HCT116 (cell line): ENCODE measurements around the gene FGD5. TPM values are rescaled to one million over a fixed set of nuclear protein-coding genes. Genes with fewer than 3 reads are reported as not detected.

Experiments used
- ATAC-seq: fragments of 200-7000 bp; cut with Tn5 transposase; 2 replicates; pipeline ENCODE4 v1.9.1; 2020; ENCODE audit warnings: mild to moderate bottlenecking, moderate library complexity
- BruUV-seq: library from RNA; stranded (reverse); fragments of 400-500 nt; replicated peaks from 2 replicates; lab custom pipeline; 2021; lab: Mats Ljungman, UMichigan
- CTCF ChIA-PET: fragments of 300-600 bp; sonication (Branson Sonifier 250); formaldehyde crosslinking; loops from one replicate; lab custom pipeline; 2021; ENCODE audit warnings: antibody characterized with exemption; lab: Charles Lee
- POLR2A ChIA-PET: fragments of 300-600, 350-600 bp; sonication (Branson Sonifier 250); formaldehyde crosslinking; loops from one replicate; lab custom pipeline; 2021; ENCODE audit warnings: antibody characterized with exemption; lab: Charles Lee
- RAD21 ChIA-PET, 2 experiments: fragments of 300-600 bp; sonication (Branson Sonifier 250); formaldehyde crosslinking; loops; one replicate each; lab custom pipeline; 2023; ENCODE audit warnings: low total read pairs in 2 of 2; ENCODE audit not compliant: uncharacterized antibody in 2 of 2, unreplicated experiment in 2 of 2, low non-redundant PET in 1 of 2; lab: Charles Lee
- DNase-seq: peaks from one replicate; pipeline ENCODE4 v3.0.0-alpha.2; 2010; ENCODE audit warnings: low read depth, low spot score
- H2AFZ ChIP-seq: fragments of 200-600 bp; shearing (Covaris generic), sonication (generic); 2 replicates; pipeline ENCODE4 v1.6.1; 2017; ENCODE audit warnings: low read depth, mixed run types, mixed read lengths, antibody characterized with exemption, low read length; ENCODE audit not compliant: poor library complexity, severe bottlenecking
- H3K27ac ChIP-seq: 2 replicates; pipeline ENCODE4 v1.5.1; 2012; ENCODE audit warnings: low read depth, low read length
- H3K27me3 ChIP-seq: fragments of 200-600 bp; sonication (generic); 2 replicates; pipeline ENCODE4 v1.6.1; 2016; ENCODE audit warnings: mixed run types, low read length, mixed read lengths; ENCODE audit not compliant: insufficient read depth
- H3K36me3 ChIP-seq, 2 experiments: fragments of 200-500 bp in 1 of 2; fragments of 200-600 bp in 1 of 2; sonication (Bioruptor generic) in 1 of 2; sonication (generic) in 1 of 2; 2 replicates each; pipeline versions ENCODE4 v1.5.1 to v1.6.1; 2014 to 2016; ENCODE audit warnings: low read length in 2 of 2, inconsistent platforms in 1 of 2, mixed read lengths in 1 of 2, mixed run types in 1 of 2; ENCODE audit not compliant: insufficient read depth in 2 of 2, control insufficient read depth in 1 of 2
- H3K4me1 ChIP-seq, 2 experiments: fragments of 200-600 bp in 1 of 2; sonication (generic) in 1 of 2; 2 replicates each; pipeline versions ENCODE4 v1.5.1 to v1.6.1; 2012 to 2017; ENCODE audit warnings: low read length in 2 of 2, inconsistent platforms in 1 of 2, mild to moderate bottlenecking in 1 of 2, mixed read lengths in 1 of 2, mixed run types in 1 of 2, moderate library complexity in 1 of 2; ENCODE audit not compliant: insufficient read depth in 2 of 2, control insufficient read depth in 1 of 2
- H3K4me2 ChIP-seq: fragments of 200-600 bp; sonication (generic); 2 replicates; pipeline ENCODE4 v1.6.1; 2017; ENCODE audit warnings: mixed run types, low read length, mixed read lengths
- H3K4me3 ChIP-seq, 2 experiments: fragments of 200-600 bp in 1 of 2; sonication (generic) in 1 of 2; replicated peaks in 1 of 2; 2 replicates each; pipeline ENCODE4 v1.5.1; 2011 to 2016; ENCODE audit warnings: low read length in 2 of 2, control low read depth in 1 of 2, low read depth in 1 of 2, mild to moderate bottlenecking in 1 of 2, mixed read lengths in 1 of 2, mixed run types in 1 of 2
- H3K79me2 ChIP-seq: fragments of 200-600 bp; sonication (generic); 2 replicates; pipeline ENCODE4 v1.6.1; 2017; ENCODE audit warnings: mild to moderate bottlenecking, mixed run types, low read length, moderate library complexity, mixed read lengths; ENCODE audit not compliant: insufficient read depth
- H3K9ac ChIP-seq: fragments of 200-600 bp; sonication (generic); 2 replicates; pipeline ENCODE4 v1.6.1; 2016; ENCODE audit warnings: low read length, mixed read lengths
- H3K9me2 ChIP-seq: fragments of 200-600 bp; sonication (generic), shearing (Covaris generic); 2 replicates; pipeline ENCODE4 v1.6.1; 2017; ENCODE audit warnings: mixed run types, mild to moderate bottlenecking, moderate library complexity; ENCODE audit not compliant: insufficient read depth
- H3K9me3 ChIP-seq, 2 experiments: fragments of 200-500 bp in 1 of 2; fragments of 200-600 bp in 1 of 2; sonication (Bioruptor generic) in 1 of 2; sonication (generic) in 1 of 2; 2 replicates each; pipeline ENCODE4 v1.6.1; 2014 to 2017; ENCODE audit warnings: low read length in 2 of 2, mixed read lengths in 2 of 2, inconsistent platforms in 1 of 2, low read depth in 1 of 2, mild to moderate bottlenecking in 1 of 2, mixed run types in 1 of 2, moderate library complexity in 1 of 2; ENCODE audit not compliant: control insufficient read depth in 1 of 2, insufficient read depth in 1 of 2
- H4K20me1 ChIP-seq: fragments of 200-600 bp; sonication (generic), shearing (Covaris generic); 2 replicates; pipeline ENCODE4 v1.6.1; 2017; ENCODE audit warnings: mixed run types, mild to moderate bottlenecking, moderate library complexity; ENCODE audit not compliant: insufficient read depth
- CBX3 ChIP-seq: IDR thresholded peaks from 2 replicates; pipeline ENCODE4 v1.6.1; 2012; ENCODE audit warnings: low read depth
- CEBPB ChIP-seq: IDR thresholded peaks from 2 replicates; pipeline ENCODE4 v1.6.1; 2012; ENCODE audit warnings: low read depth
- EGR1 ChIP-seq: IDR thresholded peaks from 2 replicates; pipeline ENCODE4 v1.6.1; 2012; ENCODE audit warnings: low read depth
- EZH2 ChIP-seq: fragments of 200-600 bp; sonication (generic); IDR thresholded peaks from 2 replicates; pipeline ENCODE4 v1.6.1; 2017; ENCODE audit warnings: antibody characterized with exemption, mixed run types
- FOSL1 ChIP-seq: IDR thresholded peaks from 2 replicates; pipeline ENCODE4 v1.6.1; 2012; ENCODE audit warnings: low read depth
- SIN3A ChIP-seq: IDR thresholded peaks from 2 replicates; pipeline ENCODE4 v1.6.1; 2012; ENCODE audit warnings: low read depth
- SP1 ChIP-seq: IDR thresholded peaks from 2 replicates; pipeline ENCODE4 v1.6.1; 2012; ENCODE audit warnings: low read depth
- SRF ChIP-seq: IDR thresholded peaks from 2 replicates; pipeline ENCODE4 v1.6.1; 2012; ENCODE audit warnings: low read depth
- TCF7L2 ChIP-seq: IDR thresholded peaks from 2 replicates; pipeline ENCODE4 v1.7.0; 2011; ENCODE audit warnings: borderline replicate concordance, inconsistent platforms; ENCODE audit not compliant: insufficient read depth, insufficient read length; ENCODE audit errors: extremely low read depth
- YY1 ChIP-seq: IDR thresholded peaks from 2 replicates; pipeline ENCODE4 v1.6.1; 2011; ENCODE audit warnings: low read length, low read depth, moderate library complexity, mild to moderate bottlenecking; ENCODE audit not compliant: insufficient replicate concordance; ENCODE audit errors: extremely low read depth
- ZFX ChIP-seq: fragments of 450-650 bp; IDR thresholded peaks from 2 replicates; pipeline ENCODE4 v1.6.1; 2017
- intact Hi-C: fragments of 100-400 bp; cut with micrococcal nuclease; formaldehyde crosslinking; loops from 2 replicates; pipeline ENCODE4 v1.10.0; 2022
- total RNA-seq: library from RNA; stranded (reverse); gene quantifications from one replicate; pipeline ENCODE4 v1.2.1, GENCODE V29; 2021; ENCODE audit not compliant: unreplicated experiment
- TF ChIP-seq, protein P1 (sequence below): IDR thresholded peaks from 2 replicates; pipeline ENCODE4 v1.6.1; 2012
- TF ChIP-seq, protein P2 (sequence below): IDR thresholded peaks from 2 replicates; pipeline ENCODE4 v1.6.1; 2012

The FGD5 gene
- total RNA-seq, 1 experiment from 2014 or later, result 0.22 TPM

DNA sequence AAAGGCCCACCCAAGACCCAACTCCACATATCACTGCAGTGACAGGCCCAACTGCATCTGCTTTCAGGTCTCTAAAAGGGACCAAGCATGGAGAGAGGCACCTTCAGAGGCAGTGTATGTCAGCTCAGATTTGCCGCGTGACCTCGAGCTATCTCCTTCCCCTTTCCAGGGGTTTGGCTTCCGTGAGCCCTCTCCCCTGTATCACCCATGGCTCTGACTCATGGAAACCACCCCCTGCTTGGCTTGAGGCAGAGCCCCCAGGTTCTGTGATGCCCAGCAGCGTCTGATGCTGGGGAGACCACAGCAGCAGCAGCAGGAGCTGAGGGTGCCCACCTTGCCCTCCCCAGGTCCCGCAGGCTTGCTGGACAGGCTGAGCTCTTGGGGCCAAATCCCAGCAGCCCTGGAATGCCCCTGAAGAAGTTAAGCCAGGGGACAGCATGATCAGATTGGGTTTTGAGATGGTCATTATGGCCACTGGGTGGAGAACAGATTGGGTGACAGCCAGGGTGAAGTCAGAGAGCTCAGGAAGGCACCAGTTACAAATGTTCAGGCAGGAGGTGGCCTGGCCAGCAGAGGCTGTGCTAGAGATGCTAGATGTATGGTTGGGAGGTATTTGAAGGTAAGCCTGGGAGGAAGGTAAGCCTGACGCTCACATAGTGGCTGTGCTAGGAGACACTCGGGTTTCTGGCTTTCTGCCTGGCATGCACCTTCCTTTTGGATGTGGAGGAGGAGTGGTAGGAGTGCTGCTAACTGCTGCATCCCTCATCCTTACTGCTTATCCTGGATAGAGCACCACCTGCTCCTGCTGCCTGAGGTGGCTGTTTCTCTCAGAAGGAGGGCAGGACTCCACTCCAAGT is 42.9 kb downstream of the FGD5 start:
- RAD21 ChIA-PET, result no interaction called here
- H3K9me2 ChIP-seq, result no peaks in the 10 kb centered on the region
- no peaks in the 10 kb centered on the region for H3K79me2 ChIP-seq
- ATAC-seq, result 0 out of 2 replicates have a peak, but pooled peaks have one; percentile 14
- H3K9me3 ChIP-seq, result no peaks in the 10 kb centered on the region
- intact Hi-C loops, result no loop called here
- H3K27ac ChIP-seq, result no peak overlapping the region
- POLR2A ChIA-PET, result no interaction called here
- H3K27me3 ChIP-seq, result peaks cover 16% of the 10 kb centered on the region; the same call in 1 of the 2 replicates
- no peak overlapping the region for H2AFZ ChIP-seq
- DNase-seq, result no peak
- no peaks in the 10 kb centered on the region for H3K36me3 ChIP-seq
- TF ChIP-seq FOSL1 (no peak), CBX3 (no peak), EGR1 (no peak), ZFX (no peak), TCF7L2 (no peak), CEBPB (no peak), EZH2 (no peak)
- TF ChIP-seq, protein P1, sequence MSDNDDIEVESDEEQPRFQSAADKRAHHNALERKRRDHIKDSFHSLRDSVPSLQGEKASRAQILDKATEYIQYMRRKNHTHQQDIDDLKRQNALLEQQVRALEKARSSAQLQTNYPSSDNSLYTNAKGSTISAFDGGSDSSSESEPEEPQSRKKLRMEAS, result no peak
- TF ChIP-seq, protein P2, sequence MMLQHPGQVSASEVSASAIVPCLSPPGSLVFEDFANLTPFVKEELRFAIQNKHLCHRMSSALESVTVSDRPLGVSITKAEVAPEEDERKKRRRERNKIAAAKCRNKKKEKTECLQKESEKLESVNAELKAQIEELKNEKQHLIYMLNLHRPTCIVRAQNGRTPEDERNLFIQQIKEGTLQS, result no peak
- H3K9ac ChIP-seq, result no peak overlapping the region
- H3K4me2 ChIP-seq, result no peak overlapping the region
- CTCF ChIA-PET, result no interaction called here
- no peaks in the 10 kb centered on the region for H4K20me1 ChIP-seq
- BruUV-seq, result no TSS peak
- no peaks in the 10 kb centered on the region for H3K4me1 ChIP-seq
- H3K4me3 ChIP-seq, result no peak overlapping the region

DNA sequence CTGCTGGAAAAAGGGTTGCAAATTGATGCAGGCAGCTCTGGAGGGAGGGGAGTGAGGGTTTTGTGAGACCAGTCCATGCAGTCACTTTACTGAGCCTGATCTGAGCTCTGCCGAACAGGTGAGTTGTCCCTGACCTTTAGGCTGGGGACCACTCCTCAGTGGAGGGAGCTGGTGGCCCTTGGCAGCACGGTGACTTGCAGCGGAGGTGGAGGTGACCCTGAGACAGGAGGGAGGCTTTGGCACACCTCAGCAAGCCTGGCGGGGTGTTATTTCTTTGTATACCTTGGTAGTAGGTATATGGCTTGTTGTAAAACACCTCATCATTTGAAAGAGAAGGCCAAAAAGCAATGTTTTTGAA is 43.5 kb downstream of the FGD5 start:
- no peak overlapping the region for H3K27ac ChIP-seq
- TF ChIP-seq SRF (no peak), SIN3A (no peak), YY1 (no peak), SP1 (no peak)
- TF ChIP-seq, all 23 proteins: peak for 0
- Histone ChIP-seq H3K9me2 (no peaks in the 10 kb centered on the region), H4K20me1 (no peaks in the 10 kb centered on the region), H3K4me1 (no peaks in the 10 kb centered on the region), H3K4me2 (no peak overlapping the region), H3K36me3 (no peaks in the 10 kb centered on the region), H2AFZ (no peak overlapping the region), H3K79me2 (no peaks in the 10 kb centered on the region), H3K9me3 (no peaks in the 10 kb centered on the region), H3K4me3 (no peak overlapping the region), H3K27me3 (peaks cover 10% of the 10 kb centered on the region; the same call in 1 of the 2 replicates), H3K9ac (no peak overlapping the region)
- BruUV-seq, result no TSS peak
- ATAC-seq, result no peak
- ChIA-PET RAD21 (no interaction called here), POLR2A (no interaction called here), CTCF (no interaction called here)
- intact Hi-C loops, result no loop called here
- DNase-seq, result no peak
